DND-41 (cell line): ENCODE measurements around the gene WHRN.

Experiments
- ATAC-seq: fragments of 200-7000 bp; cut with Tn5 transposase; 3 replicates; pipeline ENCODE4 v1.9.1; 2021; ENCODE audit warnings: low read depth; ENCODE audit not compliant: insufficient read depth
- DNase-seq: peaks from one replicate; pipeline ENCODE4 v3.0.0-alpha.2; 2020
- H2AFZ ChIP-seq: 2 replicates; pipeline ENCODE4 v1.6.0; 2012; ENCODE audit warnings: low read depth, low read length
- H3K27ac ChIP-seq: 2 replicates; pipeline ENCODE4 v1.5.1; 2012; ENCODE audit warnings: low read length, inconsistent platforms
- H3K27me3 ChIP-seq: fragments of 200-600 bp; sonication (generic); 2 replicates; pipeline ENCODE4 v1.6.0; 2012; ENCODE audit warnings: low read length, mild to moderate bottlenecking, inconsistent platforms; ENCODE audit not compliant: insufficient read depth, poor library complexity
- H3K36me3 ChIP-seq: 2 replicates; pipeline ENCODE4 v1.5.1; 2012; ENCODE audit warnings: low read length, inconsistent platforms; ENCODE audit not compliant: insufficient read depth
- H3K4me1 ChIP-seq: 2 replicates; pipeline ENCODE4 v1.5.1; 2012; ENCODE audit warnings: mild to moderate bottlenecking, low read length; ENCODE audit not compliant: insufficient read depth
- H3K4me2 ChIP-seq: 2 replicates; pipeline ENCODE4 v1.6.0; 2012; ENCODE audit warnings: mild to moderate bottlenecking, moderate library complexity, low read length, inconsistent platforms; ENCODE audit not compliant: insufficient read depth
- H3K4me3 ChIP-seq, 2 experiments: fragments of 200-600 bp in 1 of 2; shearing (Covaris generic) in 1 of 2; 2 replicates each; pipeline ENCODE4 v1.5.1; 2012 to 2016; ENCODE audit warnings: inconsistent platforms in 2 of 2, low read length in 2 of 2, mild to moderate bottlenecking in 2 of 2, low read depth in 1 of 2, moderate library complexity in 1 of 2
- H3K79me2 ChIP-seq: 2 replicates; pipeline ENCODE4 v1.6.0; 2012; ENCODE audit warnings: low read length, inconsistent platforms; ENCODE audit not compliant: insufficient read depth
- H3K9ac ChIP-seq: 2 replicates; pipeline ENCODE4 v1.6.0; 2012; ENCODE audit warnings: low read depth, mild to moderate bottlenecking, inconsistent platforms, low read length, moderate library complexity
- H3K9me3 ChIP-seq: 2 replicates; pipeline ENCODE4 v1.5.1; 2012; ENCODE audit warnings: low read length, moderate library complexity, mild to moderate bottlenecking, inconsistent platforms; ENCODE audit not compliant: insufficient read depth, severe bottlenecking
- H4K20me1 ChIP-seq: 2 replicates; pipeline ENCODE4 v1.6.0; 2012; ENCODE audit warnings: low read length; ENCODE audit not compliant: insufficient read depth
- CTCF ChIP-seq: IDR thresholded peaks from 2 replicates; pipeline ENCODE4 v1.5.1; 2012; ENCODE audit warnings: borderline replicate concordance, low read length, moderate library complexity, mild to moderate bottlenecking; ENCODE audit not compliant: poor library complexity, severe bottlenecking; ENCODE audit errors: extremely low read depth
- EZH2 ChIP-seq: IDR thresholded peaks from 3 replicates; pipeline ENCODE4 v1.6.1; 2012; ENCODE audit warnings: borderline replicate concordance, low read depth, mild to moderate bottlenecking, moderate library complexity, low read length, inconsistent platforms; ENCODE audit not compliant: severe bottlenecking

WHRN gene

DNA sequence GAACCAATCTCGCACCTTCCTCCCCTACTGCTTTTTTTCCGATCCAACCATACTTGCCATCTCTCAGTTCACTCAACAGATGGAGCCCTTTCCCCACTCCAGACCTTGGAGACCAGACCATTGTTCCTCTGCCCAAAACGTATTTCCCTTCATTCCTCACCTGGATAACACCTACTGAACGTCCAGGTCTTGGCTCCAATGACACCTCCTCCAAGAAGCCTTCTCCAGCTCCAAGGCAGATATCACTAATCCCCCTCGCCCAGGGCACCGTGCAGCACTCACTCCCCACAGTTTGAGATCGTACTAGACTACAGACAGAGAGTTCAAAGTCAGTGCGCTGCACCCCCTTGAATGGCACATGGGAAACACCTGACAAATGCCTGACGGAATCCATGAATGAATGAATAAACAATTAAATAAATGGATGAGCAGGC, 70.4 kb downstream of the WHRN start:
- H4K20me1 ChIP-seq = no peaks in the 10 kb centered on the region
- no peaks in the 10 kb centered on the region for H3K4me1 ChIP-seq
- H3K4me2 ChIP-seq = no peak overlapping the region
- TF ChIP-seq CTCF = peak; percentile 44
- no peak for TF ChIP-seq EZH2
- H3K27ac ChIP-seq = no peak overlapping the region
- H3K27me3 ChIP-seq = peaks cover 2% of the 10 kb centered on the region
- no peaks in the 10 kb centered on the region for H3K36me3 ChIP-seq
- H3K79me2 ChIP-seq = no peaks in the 10 kb centered on the region
- DNase-seq (no peak), ATAC-seq (no peak)
- H3K9ac ChIP-seq = no peak overlapping the region
- H2AFZ ChIP-seq = no peak overlapping the region
- H3K9me3 ChIP-seq = no peaks in the 10 kb centered on the region
- no peak overlapping the region for H3K4me3 ChIP-seq

GRCh38 chr9:114433720-114434255, 71.5 kb downstream of the WHRN start:
- Histone ChIP-seq H3K36me3 (no peaks in the 10 kb centered on the region), H4K20me1 (no peaks in the 10 kb centered on the region), H3K4me1 (no peaks in the 10 kb centered on the region), H3K9me3 (no peaks in the 10 kb centered on the region), H3K9ac (no peak overlapping the region), H3K4me3 (no peak overlapping the region), H3K79me2 (no peaks in the 10 kb centered on the region), H3K27me3 (peaks cover 5% of the 10 kb centered on the region), H3K4me2 (no peak overlapping the region), H2AFZ (no peak overlapping the region), H3K27ac (no peak overlapping the region)
- ATAC-seq (no peak), DNase-seq (no peak)
- TF ChIP-seq EZH2 (no peak), CTCF (no peak)

- H3K27me3 ChIP-seq = peaks cover 5% of the 10 kb centered on the region
- no peaks in the 10 kb centered on the region for H3K36me3 ChIP-seq
- no peak overlapping the region for H3K27ac ChIP-seq
- no peak for TF ChIP-seq EZH2
- TF ChIP-seq CTCF = no peak
- no peak overlapping the region for H3K4me2 ChIP-seq
- H4K20me1 ChIP-seq = no peaks in the 10 kb centered on the region
- H3K79me2 ChIP-seq = no peaks in the 10 kb centered on the region
- no peak for ATAC-seq
- H3K9ac ChIP-seq = no peak overlapping the region
- DNase-seq = no peak
- H3K4me3 ChIP-seq = no peak overlapping the region
- no peaks in the 10 kb centered on the region for H3K4me1 ChIP-seq
- H3K9me3 ChIP-seq = no peaks in the 10 kb centered on the region
- H2AFZ ChIP-seq = no peak overlapping the region
Measured at GRCh38 chr9:114433086-114433485, 72.2 kb downstream of the WHRN start.
